A204.1 (cell line): ENCODE data around the gene CIROP.

Experiments
- FAIRE-seq: peaks from 2 replicates; lab custom pipeline; 2012; peaks lifted over from hg19 to GRCh38; lab: Jason Lieb, UNC

CIROP gene

DNA sequence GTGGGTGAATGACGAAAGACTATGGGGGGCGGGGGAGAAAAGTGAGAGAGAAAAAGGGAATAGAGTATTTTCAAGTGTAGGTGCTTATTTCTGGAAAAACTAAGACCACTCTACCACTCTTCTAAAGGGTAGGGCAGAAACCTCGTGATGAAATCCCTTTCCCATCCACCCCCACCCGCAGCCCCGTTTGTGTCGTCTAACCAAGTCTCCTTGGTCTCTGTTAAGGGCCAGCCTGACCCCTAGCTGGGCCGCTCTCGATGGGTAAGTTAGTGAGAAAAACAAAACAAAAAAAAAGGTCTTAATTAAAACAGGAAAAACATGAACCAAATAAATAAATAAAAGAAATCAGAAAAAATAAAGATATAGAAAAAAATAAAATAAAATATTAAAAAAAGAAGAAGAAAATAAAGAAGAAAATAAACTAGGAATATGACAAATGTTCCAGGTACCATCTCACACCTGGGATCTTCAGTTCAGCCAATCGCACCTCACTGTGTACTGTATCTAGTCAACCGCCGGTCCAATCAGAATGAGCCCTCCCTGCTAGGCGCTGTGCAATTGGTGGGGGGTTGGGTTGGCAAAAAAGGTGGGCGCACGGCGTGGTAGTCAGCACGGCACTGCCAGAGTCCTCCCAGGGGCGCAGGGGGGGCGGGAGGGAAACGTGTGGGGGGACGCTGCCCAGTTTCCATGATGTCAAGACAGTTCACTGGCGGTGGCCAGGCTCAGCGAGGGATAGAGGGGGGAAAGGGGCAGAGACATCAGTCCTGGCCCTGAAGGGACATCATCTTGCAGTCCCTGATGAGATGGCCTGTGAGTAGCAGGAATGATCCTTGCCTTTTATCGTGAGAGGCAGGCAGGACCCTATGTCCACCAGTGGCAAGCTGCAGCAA is 37.7 kb downstream of the CIROP start:
- FAIRE-seq: no peak

DNA sequence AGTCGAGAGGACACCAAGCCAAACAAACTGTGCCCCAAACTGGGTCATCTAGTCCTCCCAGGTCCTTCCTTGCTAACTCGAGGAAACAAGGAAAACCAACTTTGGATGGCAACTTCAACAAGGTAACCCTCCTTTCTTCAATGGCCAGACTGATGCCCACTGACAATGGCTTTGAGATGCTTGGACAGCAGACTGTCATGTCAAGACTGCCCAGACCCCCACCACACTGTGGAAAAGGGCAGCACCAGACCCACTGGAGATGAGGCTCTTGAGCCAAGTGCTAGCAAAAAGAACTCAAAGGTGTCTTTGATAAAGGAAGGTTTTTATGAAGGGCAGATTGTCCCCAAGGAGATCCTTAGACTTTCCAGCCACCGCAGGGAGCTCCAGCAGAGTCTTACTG is 38.4 kb downstream of the CIROP start:
- no peak for FAIRE-seq

GRCh38 chr14:23063601-23064000 is 41.2 kb downstream of the CIROP start:
- FAIRE-seq: no peak

- no peak for FAIRE-seq
These were observed 42.8 kb downstream of the CIROP start for GRCh38 chr14:23062002-23062401.

GRCh38 chr14:23060536-23061260 is 44.1 kb downstream of the CIROP start:
- FAIRE-seq: no peak

- FAIRE-seq: no peak
These were observed 45.9 kb downstream of the CIROP start for GRCh38 chr14:23058654-23059504.

- FAIRE-seq: no peak
These were observed 46.8 kb downstream of the CIROP start for GRCh38 chr14:23057757-23058653.

DNA sequence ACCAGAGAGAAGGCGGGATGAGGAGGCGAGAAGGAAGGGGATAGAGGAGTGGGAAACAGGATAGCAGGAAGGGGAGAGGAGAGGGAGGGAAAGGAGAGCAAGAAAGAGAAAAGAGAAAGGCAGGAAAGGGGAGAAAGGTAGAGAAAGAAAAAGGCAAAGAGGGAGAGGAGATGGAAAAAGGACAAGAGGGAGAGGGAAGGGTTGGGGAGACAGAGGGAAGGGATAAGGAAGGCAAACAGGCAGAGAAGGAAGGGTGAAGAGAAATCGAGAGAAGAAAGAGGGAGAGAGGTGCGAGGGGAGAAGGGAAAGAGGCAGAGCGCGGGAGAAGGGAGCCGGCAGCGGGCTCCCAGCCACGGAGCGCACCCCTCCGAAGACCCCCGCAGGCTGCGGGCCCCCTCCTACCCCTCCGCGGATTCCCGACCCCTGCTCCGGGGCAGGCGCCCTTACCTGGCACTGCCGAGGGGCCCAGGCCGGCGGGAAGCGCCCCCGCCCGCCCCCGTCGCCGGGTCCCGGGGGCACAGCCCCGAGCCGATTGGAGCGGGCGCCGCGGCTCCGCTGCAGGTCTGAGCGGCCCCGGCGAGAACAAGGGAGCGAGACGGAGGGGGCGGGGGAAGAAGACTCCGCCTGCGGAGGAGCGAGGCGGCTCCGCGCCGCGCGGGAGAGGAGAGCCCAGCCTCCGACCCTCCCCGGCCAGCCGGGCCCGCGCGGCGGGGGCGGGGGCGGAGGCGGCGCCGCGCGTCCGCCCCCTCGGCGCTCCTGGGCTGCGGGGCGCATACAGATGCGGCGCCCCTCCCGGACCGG is 47.6 kb downstream of the CIROP start, which contains the start of gene CDH24:
Gene CDH24 (minus strand): TSS at position 565 of the 801 bp plus-strand sequence. CDS start 1,787 bp downstream, outside the sequence.
- FAIRE-seq: no peak

- no peak for FAIRE-seq
These were observed 48.4 kb downstream of the CIROP start for GRCh38 chr14:23056145-23056955.

GRCh38 chr14:23055621-23056144 is 49.1 kb downstream of the CIROP start:
- FAIRE-seq: no peak

DNA sequence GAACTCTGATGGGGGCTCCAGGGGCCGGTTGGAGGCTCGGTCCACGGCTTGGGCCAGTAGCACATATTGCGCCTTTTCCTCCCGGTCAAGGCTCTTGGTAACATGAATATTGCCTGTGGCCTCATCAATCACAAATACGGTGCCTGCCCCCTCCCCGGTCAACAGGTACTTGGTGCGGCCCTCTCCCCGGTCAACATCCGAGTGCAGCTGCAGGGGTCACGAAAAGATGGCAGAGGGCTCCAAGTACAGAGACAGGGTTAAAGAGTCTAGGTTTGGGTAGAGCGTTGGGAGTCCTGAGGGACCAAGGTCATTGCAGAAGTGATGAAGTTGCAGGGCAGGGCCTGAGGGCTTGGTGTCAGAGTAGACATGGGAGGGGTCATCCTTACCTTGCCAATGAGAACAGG is 49.6 kb downstream of the CIROP start:
- no peak for FAIRE-seq

GRCh38 chr14:23054000-23054811 is 50.6 kb downstream of the CIROP start:
- no peak for FAIRE-seq

- no peak for FAIRE-seq
These were observed 51.4 kb downstream of the CIROP start for GRCh38 chr14:23053426-23053825.

- no peak for FAIRE-seq
These were observed 52.1 kb downstream of the CIROP start for GRCh38 chr14:23052671-23053070.

DNA sequence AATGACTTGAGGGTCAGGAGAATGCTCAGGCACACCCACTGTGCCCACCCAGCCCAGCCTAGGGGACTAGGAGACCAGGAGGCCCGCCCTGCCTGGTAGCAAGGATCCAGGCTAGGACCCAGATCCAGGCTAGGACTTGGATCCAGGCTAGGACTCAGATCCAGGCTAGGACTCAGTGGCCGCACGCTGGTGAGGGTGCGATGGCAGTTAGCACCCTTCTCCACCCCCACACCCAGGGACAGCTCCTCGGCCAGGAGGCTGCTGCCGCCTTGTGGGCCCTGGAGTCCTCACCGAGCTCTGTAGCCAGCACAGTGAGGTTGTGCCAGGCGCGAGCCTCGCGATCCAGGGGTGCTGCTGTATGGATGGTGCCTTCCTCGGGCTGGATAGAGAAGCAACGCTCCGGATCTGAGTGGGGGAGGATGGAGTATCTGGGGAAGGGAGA is 52.6 kb downstream of the CIROP start:
- no peak for FAIRE-seq

DNA sequence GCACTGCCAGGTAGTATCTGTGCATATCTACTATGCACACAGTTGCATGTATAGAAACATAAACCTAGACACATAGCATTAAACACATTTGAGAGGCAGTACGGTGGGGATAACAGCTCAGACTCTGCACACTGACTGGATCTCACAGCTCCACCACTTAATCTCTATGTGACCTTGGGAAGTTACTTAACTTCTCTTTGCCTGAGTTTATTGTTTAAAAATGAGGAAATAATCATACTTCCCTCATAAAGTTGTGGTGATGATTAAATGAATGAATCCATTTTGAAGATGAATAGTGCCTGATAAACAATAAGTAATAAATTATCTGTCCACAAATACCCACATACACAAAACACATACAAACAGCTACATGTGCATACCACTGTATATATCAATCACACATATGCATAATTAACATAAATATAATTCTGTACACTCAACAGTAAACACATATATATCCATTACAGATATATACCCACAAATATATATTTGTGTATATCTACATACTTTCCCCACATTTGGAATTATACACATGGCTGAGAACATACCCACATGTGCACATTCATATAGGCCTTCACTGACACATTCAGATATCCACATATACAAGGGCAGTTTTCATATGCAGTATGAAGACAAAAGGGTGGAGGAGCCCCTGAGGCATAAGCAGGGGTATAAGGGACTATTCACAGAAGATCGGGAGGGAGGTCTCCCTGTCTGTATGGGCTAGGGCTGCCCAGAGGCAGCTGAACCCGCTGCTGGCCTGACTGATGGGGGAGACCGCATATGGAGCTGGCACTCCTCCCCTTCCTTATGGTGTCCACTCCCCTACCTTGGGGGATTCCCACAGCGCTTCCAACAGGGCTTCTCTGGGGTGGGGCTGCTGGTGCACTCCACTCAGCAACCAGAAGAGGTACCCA is 53.4 kb downstream of the CIROP start:
- no peak for FAIRE-seq
